ENCODE data around the gene STXBP1. TPM values are rescaled to one million over a fixed set of nuclear protein-coding genes. Genes with fewer than 3 reads are reported as not detected.

STXBP1 gene
- total RNA-seq, 1 experiment from 2014 or later = 40.6 TPM

DNA sequence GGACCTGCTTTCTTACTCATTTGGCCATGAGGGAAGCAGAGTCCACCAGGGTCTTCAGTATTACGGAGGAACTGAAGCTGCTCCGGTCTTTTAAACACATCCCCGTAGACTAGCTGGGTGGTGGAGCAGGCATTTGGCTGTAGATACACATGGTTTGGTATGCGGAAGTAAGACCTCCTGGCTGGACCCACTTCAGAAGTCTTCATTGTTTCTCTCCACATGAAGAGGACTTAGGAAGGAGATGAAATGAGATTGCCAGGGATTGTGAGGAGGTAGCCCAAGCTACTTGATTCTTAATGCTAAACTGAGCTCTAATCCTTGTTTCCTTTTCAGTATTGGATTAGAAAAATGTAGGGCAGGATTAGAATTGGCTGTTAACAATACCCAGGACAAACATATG, 32.9 kb downstream of the STXBP1 start:
- H3K27ac ChIP-seq (ENCODE audit: low read depth, low read length) = no peak overlapping the region
- H4K20me1 ChIP-seq (ENCODE audit: insufficient read depth) = no peaks in the 10 kb centered on the region
- no peaks in the 10 kb centered on the region for H3K4me1 ChIP-seq (ENCODE audit: control insufficient read depth in 1 of 2, insufficient read depth in 2 of 2, low read length in 2 of 2)
- H2AFZ ChIP-seq (ENCODE audit: low read depth, low read length, poor library complexity, severe bottlenecking) = no peak overlapping the region
- H3K4me3 ChIP-seq (replicated peaks in 1 of 2; ENCODE audit: low read depth in 1 of 2, low read length in 2 of 2) = no peak overlapping the region
- no peaks in the 10 kb centered on the region for H3K9me2 ChIP-seq (ENCODE audit: insufficient read depth)
- no peaks in the 10 kb centered on the region for H3K9me3 ChIP-seq (ENCODE audit: control insufficient read depth in 1 of 2, insufficient read depth in 1 of 2, low read depth in 1 of 2, low read length in 2 of 2)
- H3K4me2 ChIP-seq (ENCODE audit: low read length) = no peak overlapping the region
- POLR2A ChIA-PET = no interaction called here
- intact Hi-C loops (cut with micrococcal nuclease) = no loop called here
- ATAC-seq = no peak
- no TSS peak for BruUV-seq (replicated peaks)
- RAD21 ChIA-PET (ENCODE audit: low non-redundant PET in 1 of 2, low total read pairs in 2 of 2, uncharacterized antibody in 2 of 2, unreplicated experiment in 2 of 2) = no interaction called here
- no peaks in the 10 kb centered on the region for H3K36me3 ChIP-seq (ENCODE audit: control insufficient read depth in 1 of 2, insufficient read depth in 2 of 2, low read length in 2 of 2)
- H3K79me2 ChIP-seq (ENCODE audit: insufficient read depth, low read length) = no peaks in the 10 kb centered on the region
- CTCF ChIA-PET = no interaction called here
- no peaks in the 10 kb centered on the region for H3K27me3 ChIP-seq (ENCODE audit: insufficient read depth, low read length)
- H3K9ac ChIP-seq (ENCODE audit: low read length) = no peak overlapping the region
- TF ChIP-seq SP1 (IDR thresholded peaks at IDR 0.05; ENCODE audit: low read depth) (no peak), TCF7L2 (IDR thresholded peaks at IDR 0.05; ENCODE audit: borderline replicate concordance, extremely low read depth, insufficient read depth, insufficient read length) (no peak), ELF1 (IDR thresholded peaks at IDR 0.05; ENCODE audit: borderline replicate concordance, low read depth) (no peak), SIN3A (IDR thresholded peaks at IDR 0.05; ENCODE audit: low read depth) (no peak), CEBPB (IDR thresholded peaks at IDR 0.05; ENCODE audit: low read depth) (no peak), EZH2 (IDR thresholded peaks at IDR 0.05) (no peak), EGR1 (IDR thresholded peaks at IDR 0.05; ENCODE audit: low read depth) (no peak), RAD21 (IDR thresholded peaks at IDR 0.05; ENCODE audit: low read depth) (no peak), CBX3 (IDR thresholded peaks at IDR 0.05; ENCODE audit: low read depth) (no peak), ZNF274 (IDR thresholded peaks at IDR 0.05; ENCODE audit: low read depth, low read length) (no peak), REST (IDR thresholded peaks at IDR 0.05; ENCODE audit: low read depth) (no peak), POLR2A (IDR thresholded peaks at IDR 0.05; ENCODE audit: borderline replicate concordance, extremely low read depth, insufficient read depth, insufficient read length) (no peak)
- TF ChIP-seq, protein P1, sequence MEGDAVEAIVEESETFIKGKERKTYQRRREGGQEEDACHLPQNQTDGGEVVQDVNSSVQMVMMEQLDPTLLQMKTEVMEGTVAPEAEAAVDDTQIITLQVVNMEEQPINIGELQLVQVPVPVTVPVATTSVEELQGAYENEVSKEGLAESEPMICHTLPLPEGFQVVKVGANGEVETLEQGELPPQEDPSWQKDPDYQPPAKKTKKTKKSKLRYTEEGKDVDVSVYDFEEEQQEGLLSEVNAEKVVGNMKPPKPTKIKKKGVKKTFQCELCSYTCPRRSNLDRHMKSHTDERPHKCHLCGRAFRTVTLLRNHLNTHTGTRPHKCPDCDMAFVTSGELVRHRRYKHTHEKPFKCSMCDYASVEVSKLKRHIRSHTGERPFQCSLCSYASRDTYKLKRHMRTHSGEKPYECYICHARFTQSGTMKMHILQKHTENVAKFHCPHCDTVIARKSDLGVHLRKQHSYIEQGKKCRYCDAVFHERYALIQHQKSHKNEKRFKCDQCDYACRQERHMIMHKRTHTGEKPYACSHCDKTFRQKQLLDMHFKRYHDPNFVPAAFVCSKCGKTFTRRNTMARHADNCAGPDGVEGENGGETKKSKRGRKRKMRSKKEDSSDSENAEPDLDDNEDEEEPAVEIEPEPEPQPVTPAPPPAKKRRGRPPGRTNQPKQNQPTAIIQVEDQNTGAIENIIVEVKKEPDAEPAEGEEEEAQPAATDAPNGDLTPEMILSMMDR (IDR thresholded peaks at IDR 0.05 in 2 of 3, conservative IDR thresholded peaks at IDR 0.05 in 1 of 3; ENCODE audit: borderline replicate concordance in 1 of 3, insufficient read depth in 1 of 3, low read depth in 2 of 3, low read length in 2 of 3) = no peak
- TF ChIP-seq, protein P2, sequence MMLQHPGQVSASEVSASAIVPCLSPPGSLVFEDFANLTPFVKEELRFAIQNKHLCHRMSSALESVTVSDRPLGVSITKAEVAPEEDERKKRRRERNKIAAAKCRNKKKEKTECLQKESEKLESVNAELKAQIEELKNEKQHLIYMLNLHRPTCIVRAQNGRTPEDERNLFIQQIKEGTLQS (IDR thresholded peaks at IDR 0.05) = no peak
- DNase-seq (ENCODE audit: low read depth, low spot score) = no peak
